Measurements from ENCODE around the gene EGFR.

GRCh38 chr7:55097100-55097499 lies 78.3 kb downstream of the EGFR start:
- no peak for TF ChIP-seq POLR2A (IDR thresholded peaks at IDR 0.05)
- no peak for TF ChIP-seq CTCF (IDR thresholded peaks at IDR 0.05)

All from right lobe of liver (tissue), 4 donors.